ENCODE data around the gene ARID1A.

GRCh38 chr1:26734501-26735058, 38.8 kb downstream of the ARID1A start:
- TF ChIP-seq EZH2 (IDR thresholded peaks at IDR 0.05; ENCODE audit: insufficient read depth, poor library complexity, severe bottlenecking) (no peak), EZH2phosphoT487 (IDR thresholded peaks at IDR 0.05; ENCODE audit: insufficient read depth, low read depth) (no peak)
